Endothelial cell of umbilical vein (primary cell): Measurements from ENCODE around the gene SETMAR. TPM values are rescaled to one million over a fixed set of nuclear protein-coding genes. Genes with fewer than 3 reads are reported as not detected.
A peak's percentile ranks its signal among the peaks of the same experiment; 100 is the strongest.

Source experiments
- BruUV-seq: library from RNA; stranded (reverse); fragments of 400-500 nt; replicated peaks from 2 replicates; lab custom pipeline; 2021; lab: Mats Ljungman, UMichigan
- CTCF ChIA-PET: fragments of 300-600, 350-600 bp; sonication (Branson Sonifier 250); formaldehyde crosslinking; loops from one replicate; lab custom pipeline; 2021; ENCODE audit warnings: antibody characterized with exemption, inconsistent platforms; lab: Charles Lee
- POLR2A ChIA-PET: fragments of 300-600, 350-600 bp; sonication (Branson Sonifier 250); formaldehyde crosslinking; loops from one replicate; lab custom pipeline; 2021; ENCODE audit warnings: antibody characterized with exemption, inconsistent platforms; lab: Charles Lee
- DNase-seq: peaks from one replicate; pipeline ENCODE4 v3.0.0-alpha.2; 2011; ENCODE audit warnings: low read depth, low spot score
- FAIRE-seq: peaks from 2 replicates; lab custom pipeline; 2011; peaks lifted over from hg19 to GRCh38; lab: Jason Lieb, UNC
- H2AFZ ChIP-seq: 2 replicates; pipeline ENCODE4 v1.6.0; 2012; ENCODE audit warnings: low read depth, low read length, control low read depth, inconsistent platforms
- H3K27ac ChIP-seq: 2 replicates; pipeline ENCODE4 v1.5.1; 2011; ENCODE audit warnings: low read depth, mild to moderate bottlenecking, control low read depth, low read length, moderate library complexity; ENCODE audit not compliant: insufficient read depth
- H3K27me3 ChIP-seq, 2 experiments: 2 replicates each; pipeline versions ENCODE4 v1.6.0 to v1.6.1; 2011; ENCODE audit warnings: low read length in 2 of 2, mixed read lengths in 1 of 2; ENCODE audit not compliant: control insufficient read depth in 2 of 2, insufficient read depth in 2 of 2
- H3K36me3 ChIP-seq, 2 experiments: 2 replicates in 1 of 2; 3 replicates in 1 of 2; pipeline ENCODE4 v1.5.1; 2011; ENCODE audit warnings: low read length in 2 of 2, mild to moderate bottlenecking in 1 of 2, moderate library complexity in 1 of 2; ENCODE audit not compliant: control insufficient read depth in 2 of 2, insufficient read depth in 2 of 2; ENCODE audit errors: extremely low read depth in 1 of 2
- H3K4me1 ChIP-seq: 3 replicates; pipeline ENCODE4 v1.5.1; 2011; ENCODE audit warnings: mild to moderate bottlenecking, low read length; ENCODE audit not compliant: control insufficient read depth, insufficient read depth; ENCODE audit errors: extremely low read depth
- H3K4me2 ChIP-seq: 2 replicates; pipeline ENCODE4 v1.6.1; 2011; ENCODE audit warnings: low read length, control low read depth, mixed read lengths; ENCODE audit not compliant: insufficient read depth
- H3K4me3 ChIP-seq, 3 experiments: fragments of 200-600 bp in 1 of 3; sonication (generic), shearing (Covaris generic) in 1 of 3; replicated peaks in 1 of 3; 2 replicates each; pipeline ENCODE4 v1.5.1; 2011 to 2016; ENCODE audit warnings: control low read depth in 3 of 3, low read length in 3 of 3, mild to moderate bottlenecking in 2 of 3, inconsistent platforms in 1 of 3, low read depth in 1 of 3, moderate library complexity in 1 of 3; ENCODE audit not compliant: insufficient read depth in 1 of 3
- H3K79me2 ChIP-seq: 2 replicates; pipeline ENCODE4 v1.6.0; 2012; ENCODE audit warnings: low read length, inconsistent platforms; ENCODE audit not compliant: control insufficient read depth, insufficient read depth
- H3K9ac ChIP-seq: replicated peaks from 2 replicates; pipeline ENCODE3; 2011; ENCODE audit warnings: low read length, control low read depth; ENCODE audit not compliant: insufficient read depth; ENCODE audit errors: extremely low read depth
- H3K9me1 ChIP-seq: replicated peaks from 3 replicates; pipeline ENCODE4 v1.6.0; 2011; ENCODE audit warnings: mild to moderate bottlenecking, low read length; ENCODE audit not compliant: control insufficient read depth, insufficient read depth; ENCODE audit errors: extremely low read depth
- H3K9me3 ChIP-seq: replicated peaks from 2 replicates; pipeline ENCODE4 v1.5.1; 2012; ENCODE audit warnings: low read length, inconsistent platforms; ENCODE audit not compliant: control insufficient read depth, insufficient read depth
- H4K20me1 ChIP-seq: replicated peaks from 2 replicates; pipeline ENCODE3; 2011; ENCODE audit warnings: mild to moderate bottlenecking, low read length; ENCODE audit not compliant: control insufficient read depth, insufficient read depth; ENCODE audit errors: extremely low read depth
- CTCF ChIP-seq, 2 donors: IDR thresholded peaks; 1 replicate in 1 of 2; 2 replicates in 1 of 2; pipeline ENCODE4 v1.5.1; 2011; ENCODE audit warnings: low read length in 2 of 2, mild to moderate bottlenecking in 2 of 2, moderate library complexity in 2 of 2, control low read depth in 1 of 2, inconsistent platforms in 1 of 2, low read depth in 1 of 2; ENCODE audit not compliant: insufficient read depth in 1 of 2; ENCODE audit errors: extremely low read depth in 1 of 2
- EZH2 ChIP-seq: IDR thresholded peaks from 2 replicates; pipeline ENCODE4 v1.6.1; 2012; ENCODE audit warnings: borderline replicate concordance, low read depth, mild to moderate bottlenecking, moderate library complexity, low read length, inconsistent platforms; ENCODE audit not compliant: severe bottlenecking
- FOS ChIP-seq: IDR thresholded peaks from 2 replicates; pipeline ENCODE4 v1.6.1; 2011; ENCODE audit warnings: mild to moderate bottlenecking, low read length, moderate library complexity, borderline replicate concordance; ENCODE audit not compliant: insufficient read depth
- GATA2 ChIP-seq: IDR thresholded peaks from 2 replicates; pipeline ENCODE4 v1.7.0; 2011; ENCODE audit warnings: low read depth, mild to moderate bottlenecking, moderate library complexity, mixed read lengths, low read length; ENCODE audit not compliant: insufficient read length, insufficient read depth
- MYC ChIP-seq: IDR thresholded peaks from one replicate; pipeline ENCODE4 v1.6.1; 2011; ENCODE audit warnings: mild to moderate bottlenecking, low read depth, low read length
- POLR2A ChIP-seq: IDR thresholded peaks from 2 replicates; pipeline ENCODE4 v1.6.1; 2012; ENCODE audit warnings: low read depth, mild to moderate bottlenecking, control low read depth, low read length
- dilution Hi-C: fragments of 300-500 bp; cut with MboI; formaldehyde crosslinking; loops from one replicate; pipeline ENCODE4 v1.15.0; 2019; ENCODE audit warnings: low sequenced_read_pairs; ENCODE audit not compliant: extremely low pct_ligation_motif_present
- intact Hi-C: fragments of 100-400 bp; cut with micrococcal nuclease; formaldehyde crosslinking; loops from one replicate; pipeline ENCODE4 v1.10.0; 2022
- polyA plus RNA-seq, 4 experiments: library from polyadenylated mRNA; depleted of rRNA in 3 of 4; stranded (reverse) in 3 of 4; unstranded in 1 of 4; fragments of >200 nt; gene quantifications; 2 replicates each; pipeline versions ENCODE4 v1.2.1 to v1.2.3, GENCODE V29; 2011 to 2012; ENCODE audit warnings: missing spikeins in 1 of 4
- total RNA-seq: library from RNA; stranded (reverse); gene quantifications from 2 replicates; pipeline ENCODE4 v1.2.3, GENCODE V29; 2021

SETMAR gene
- total and polyA plus RNA-seq, 2 donors (not counting 3 experiments of a cell fraction or from before 2014, with no cell fraction given) = 9.6 to 15.4 TPM

- no peak overlapping the region for H3K4me2 ChIP-seq
- H2AFZ ChIP-seq = no peak overlapping the region
- intact Hi-C loops = loop anchor here (1.0 kb wide), 1 partner anchor 1072 kb away; no protein-coding TSS in a partner anchor
- H4K20me1 ChIP-seq = no peaks in the 10 kb centered on the region
- peaks cover 0 to 3% of the 10 kb centered on the region in 2 experiments for H3K27me3 ChIP-seq
- H3K79me2 ChIP-seq = no peaks in the 10 kb centered on the region
- no peak overlapping the region for H3K9ac ChIP-seq
- peak; percentile 35 for DNase-seq
- H3K9me3 ChIP-seq = no peaks in the 10 kb centered on the region
- no peak overlapping the region for H3K27ac ChIP-seq
- dilution Hi-C loops = no loop called here
- POLR2A ChIA-PET = no interaction called here
- BruUV-seq = no TSS peak
- no peaks in the 10 kb centered on the region for H3K36me3 ChIP-seq
- peak; percentile 47 for FAIRE-seq
- H3K4me1 ChIP-seq = no peaks in the 10 kb centered on the region
- no peak for TF ChIP-seq FOS
- no peak for TF ChIP-seq GATA2
- peak in 1 of 2 donors; percentile 25 for TF ChIP-seq CTCF (IDR thresholded peaks at IDR 0.05; ENCODE audit: extremely low read depth in 1 of 2, insufficient read depth in 1 of 2, low read depth in 1 of 2, low read length in 2 of 2)
- no peak for TF ChIP-seq POLR2A
- TF ChIP-seq MYC = no peak
- TF ChIP-seq EZH2 = no peak
- no peak overlapping the region for H3K4me3 ChIP-seq
- H3K9me1 ChIP-seq = no peaks in the 10 kb centered on the region
- CTCF ChIA-PET = interaction anchor here (0.5 to 2.4 kb wide), 20 partner anchors 9 to 1081 kb away, joined by 3 to 60 read pairs (median 4); no protein-coding TSS in a partner anchor
These were observed 31.3 kb upstream of the SETMAR start for GRCh38 chr3:4271834-4272233.
